K562 (cell line): ENCODE measurements around the gene SEPHS1. TPM values are rescaled to one million over a fixed set of nuclear protein-coding genes. Genes with fewer than 3 reads are reported as not detected.
A peak's percentile ranks its signal among the peaks of the same experiment; 100 is the strongest.

Experiments
- CHD4 ChIP-seq: fragments of 200-600 bp; sonication (generic); IDR thresholded peaks from 3 replicates; pipeline ENCODE4 v1.6.1; 2012; ENCODE audit warnings: low read depth, mild to moderate bottlenecking, mixed read lengths, low read length, inconsistent platforms; ENCODE audit not compliant: insufficient read depth, insufficient replicate concordance, poor library complexity, severe bottlenecking
- CREM ChIP-seq: IDR thresholded peaks from 2 replicates; pipeline ENCODE4 v1.6.1; 2014; ENCODE audit warnings: antibody characterized with exemption, low read depth
- GABPA ChIP-seq: fragments of 200-800 bp; sonication (Bioruptor generic); conservative IDR thresholded peaks from 2 replicates; pipeline ENCODE4 v1.6.1; 2016; ENCODE audit warnings: low read depth, missing genetic modification characterization, missing compliant biosample characterization
- KDM5B ChIP-seq: fragments of 200-600 bp; sonication (generic); IDR thresholded peaks from 2 replicates; pipeline ENCODE4 v1.6.1; 2012; ENCODE audit warnings: low read depth, mild to moderate bottlenecking, moderate library complexity, low read length, control low read depth, inconsistent platforms; ENCODE audit not compliant: insufficient replicate concordance
- NR2C2 ChIP-seq, 2 experiments: fragments of 200-800 bp in 1 of 2; sonication (Bioruptor generic) in 1 of 2; sonication (generic) in 1 of 2; formaldehyde crosslinking in 1 of 2; IDR thresholded peaks; 2 replicates each; pipeline versions ENCODE4 v1.6.1 to v1.8.0; 2016 to 2022; ENCODE audit warnings: mild to moderate bottlenecking in 1 of 2, missing compliant biosample characterization in 1 of 2, missing genetic modification characterization in 1 of 2, missing genetic modification reagents in 1 of 2
- polyA plus RNA-seq, 8 experiments: library from polyadenylated mRNA; depleted of rRNA in 4 of 8; stranded (reverse) in 5 of 8; unstranded in 3 of 8; fragments of >200 nt; fragmentation: Nextera tagmentation in 2 of 8; fragmentation: Illumina TruSeq in 1 of 8; extraction: Ambion mirVana in 2 of 8; extraction: Trizol in 1 of 8; gene quantifications; 2 replicates each; pipeline versions ENCODE4 v1.2.1 to v1.2.3, GENCODE V29; 2011 to 2014; ENCODE audit warnings: inconsistent platforms in 1 of 8, missing spikeins in 1 of 8
- total RNA-seq, 7 experiments: library from RNA; depleted of rRNA in 6 of 7; stranded (reverse); fragments of >200 nt in 6 of 7; fragmentation: Illumina TruSeq in 2 of 7; extraction: Trizol in 2 of 7; gene quantifications; 2 replicates each; pipeline versions ENCODE4 v1.2.1 to v1.2.3, GENCODE V29; 2011 to 2021; ENCODE audit warnings: low replicate concordance in 1 of 7
- TF ChIP-seq, protein P1 (sequence below): IDR thresholded peaks from 2 replicates; pipeline ENCODE4 v1.6.1; 2011; ENCODE audit warnings: borderline replicate concordance, low read depth, mild to moderate bottlenecking, moderate library complexity, low read length; ENCODE audit not compliant: insufficient read depth, poor library complexity, severe bottlenecking
- TF ChIP-seq, protein P2 (sequence below): fragments of 200-600 bp; sonication (generic); IDR thresholded peaks from one replicate; pipeline ENCODE4 v1.6.1; 2012; ENCODE audit warnings: mild to moderate bottlenecking, low read depth, low read length, inconsistent platforms
- TF ChIP-seq, protein P3 (sequence below): fragments of 450-650 bp; conservative IDR thresholded peaks from 2 replicates; pipeline ENCODE4 v1.6.1; 2016; ENCODE audit warnings: missing genetic modification characterization, low read depth, mild to moderate bottlenecking, missing compliant biosample characterization, moderate library complexity

The SEPHS1 gene
- total and polyA plus RNA-seq, 9 of the 15 experiments (the other 6 are each of a cell fraction or from before 2014, with no cell fraction given): 14.7 to 82.8 (median 41.8) TPM

DNA sequence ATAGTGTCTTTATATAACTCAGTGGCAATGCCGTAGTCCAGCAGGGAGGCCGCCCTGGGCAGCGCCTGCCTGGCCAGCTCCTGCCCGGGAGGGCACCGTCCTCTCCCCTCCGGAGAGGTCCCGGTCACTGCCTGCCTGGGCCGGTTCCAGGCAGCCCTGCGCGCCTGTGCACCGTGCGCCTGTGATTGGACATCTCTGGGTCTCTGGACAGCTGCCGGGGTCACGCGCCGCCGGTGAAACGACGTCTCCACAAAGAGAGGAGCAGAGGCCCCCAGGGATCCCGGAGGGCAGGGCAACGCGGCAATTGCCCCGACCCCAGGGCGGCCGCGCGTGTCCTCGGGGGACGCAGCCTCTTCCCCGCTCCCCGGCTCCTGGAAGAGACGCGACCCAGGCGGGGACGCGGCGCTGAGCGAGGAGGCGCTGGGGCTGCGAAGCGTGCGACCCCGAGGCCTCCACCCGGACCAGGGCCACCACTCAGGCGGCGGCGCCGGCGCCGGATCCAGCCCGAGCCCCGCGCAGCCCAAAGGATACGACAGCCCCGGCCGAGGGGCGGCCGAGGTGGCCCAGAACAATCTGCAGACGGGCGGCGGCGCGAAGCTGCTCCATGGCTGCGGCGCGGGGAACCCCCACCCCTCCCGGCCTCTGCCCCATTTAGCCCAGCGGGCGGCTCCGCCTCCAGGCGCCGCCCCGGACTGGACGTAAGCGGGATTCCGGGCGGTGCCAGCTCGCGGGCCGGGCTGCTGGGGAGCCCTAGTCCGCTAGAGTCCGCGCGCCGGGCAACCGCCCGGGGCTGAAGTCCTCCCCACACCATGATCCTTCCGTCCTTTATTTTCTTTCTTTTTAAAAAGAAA, 48.4 kb downstream of the SEPHS1 start, which contains the start of gene PHYH (continued):
- TF ChIP-seq, protein P1, sequence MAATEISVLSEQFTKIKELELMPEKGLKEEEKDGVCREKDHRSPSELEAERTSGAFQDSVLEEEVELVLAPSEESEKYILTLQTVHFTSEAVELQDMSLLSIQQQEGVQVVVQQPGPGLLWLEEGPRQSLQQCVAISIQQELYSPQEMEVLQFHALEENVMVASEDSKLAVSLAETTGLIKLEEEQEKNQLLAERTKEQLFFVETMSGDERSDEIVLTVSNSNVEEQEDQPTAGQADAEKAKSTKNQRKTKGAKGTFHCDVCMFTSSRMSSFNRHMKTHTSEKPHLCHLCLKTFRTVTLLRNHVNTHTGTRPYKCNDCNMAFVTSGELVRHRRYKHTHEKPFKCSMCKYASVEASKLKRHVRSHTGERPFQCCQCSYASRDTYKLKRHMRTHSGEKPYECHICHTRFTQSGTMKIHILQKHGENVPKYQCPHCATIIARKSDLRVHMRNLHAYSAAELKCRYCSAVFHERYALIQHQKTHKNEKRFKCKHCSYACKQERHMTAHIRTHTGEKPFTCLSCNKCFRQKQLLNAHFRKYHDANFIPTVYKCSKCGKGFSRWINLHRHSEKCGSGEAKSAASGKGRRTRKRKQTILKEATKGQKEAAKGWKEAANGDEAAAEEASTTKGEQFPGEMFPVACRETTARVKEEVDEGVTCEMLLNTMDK: no peak
- TF ChIP-seq, protein P2, sequence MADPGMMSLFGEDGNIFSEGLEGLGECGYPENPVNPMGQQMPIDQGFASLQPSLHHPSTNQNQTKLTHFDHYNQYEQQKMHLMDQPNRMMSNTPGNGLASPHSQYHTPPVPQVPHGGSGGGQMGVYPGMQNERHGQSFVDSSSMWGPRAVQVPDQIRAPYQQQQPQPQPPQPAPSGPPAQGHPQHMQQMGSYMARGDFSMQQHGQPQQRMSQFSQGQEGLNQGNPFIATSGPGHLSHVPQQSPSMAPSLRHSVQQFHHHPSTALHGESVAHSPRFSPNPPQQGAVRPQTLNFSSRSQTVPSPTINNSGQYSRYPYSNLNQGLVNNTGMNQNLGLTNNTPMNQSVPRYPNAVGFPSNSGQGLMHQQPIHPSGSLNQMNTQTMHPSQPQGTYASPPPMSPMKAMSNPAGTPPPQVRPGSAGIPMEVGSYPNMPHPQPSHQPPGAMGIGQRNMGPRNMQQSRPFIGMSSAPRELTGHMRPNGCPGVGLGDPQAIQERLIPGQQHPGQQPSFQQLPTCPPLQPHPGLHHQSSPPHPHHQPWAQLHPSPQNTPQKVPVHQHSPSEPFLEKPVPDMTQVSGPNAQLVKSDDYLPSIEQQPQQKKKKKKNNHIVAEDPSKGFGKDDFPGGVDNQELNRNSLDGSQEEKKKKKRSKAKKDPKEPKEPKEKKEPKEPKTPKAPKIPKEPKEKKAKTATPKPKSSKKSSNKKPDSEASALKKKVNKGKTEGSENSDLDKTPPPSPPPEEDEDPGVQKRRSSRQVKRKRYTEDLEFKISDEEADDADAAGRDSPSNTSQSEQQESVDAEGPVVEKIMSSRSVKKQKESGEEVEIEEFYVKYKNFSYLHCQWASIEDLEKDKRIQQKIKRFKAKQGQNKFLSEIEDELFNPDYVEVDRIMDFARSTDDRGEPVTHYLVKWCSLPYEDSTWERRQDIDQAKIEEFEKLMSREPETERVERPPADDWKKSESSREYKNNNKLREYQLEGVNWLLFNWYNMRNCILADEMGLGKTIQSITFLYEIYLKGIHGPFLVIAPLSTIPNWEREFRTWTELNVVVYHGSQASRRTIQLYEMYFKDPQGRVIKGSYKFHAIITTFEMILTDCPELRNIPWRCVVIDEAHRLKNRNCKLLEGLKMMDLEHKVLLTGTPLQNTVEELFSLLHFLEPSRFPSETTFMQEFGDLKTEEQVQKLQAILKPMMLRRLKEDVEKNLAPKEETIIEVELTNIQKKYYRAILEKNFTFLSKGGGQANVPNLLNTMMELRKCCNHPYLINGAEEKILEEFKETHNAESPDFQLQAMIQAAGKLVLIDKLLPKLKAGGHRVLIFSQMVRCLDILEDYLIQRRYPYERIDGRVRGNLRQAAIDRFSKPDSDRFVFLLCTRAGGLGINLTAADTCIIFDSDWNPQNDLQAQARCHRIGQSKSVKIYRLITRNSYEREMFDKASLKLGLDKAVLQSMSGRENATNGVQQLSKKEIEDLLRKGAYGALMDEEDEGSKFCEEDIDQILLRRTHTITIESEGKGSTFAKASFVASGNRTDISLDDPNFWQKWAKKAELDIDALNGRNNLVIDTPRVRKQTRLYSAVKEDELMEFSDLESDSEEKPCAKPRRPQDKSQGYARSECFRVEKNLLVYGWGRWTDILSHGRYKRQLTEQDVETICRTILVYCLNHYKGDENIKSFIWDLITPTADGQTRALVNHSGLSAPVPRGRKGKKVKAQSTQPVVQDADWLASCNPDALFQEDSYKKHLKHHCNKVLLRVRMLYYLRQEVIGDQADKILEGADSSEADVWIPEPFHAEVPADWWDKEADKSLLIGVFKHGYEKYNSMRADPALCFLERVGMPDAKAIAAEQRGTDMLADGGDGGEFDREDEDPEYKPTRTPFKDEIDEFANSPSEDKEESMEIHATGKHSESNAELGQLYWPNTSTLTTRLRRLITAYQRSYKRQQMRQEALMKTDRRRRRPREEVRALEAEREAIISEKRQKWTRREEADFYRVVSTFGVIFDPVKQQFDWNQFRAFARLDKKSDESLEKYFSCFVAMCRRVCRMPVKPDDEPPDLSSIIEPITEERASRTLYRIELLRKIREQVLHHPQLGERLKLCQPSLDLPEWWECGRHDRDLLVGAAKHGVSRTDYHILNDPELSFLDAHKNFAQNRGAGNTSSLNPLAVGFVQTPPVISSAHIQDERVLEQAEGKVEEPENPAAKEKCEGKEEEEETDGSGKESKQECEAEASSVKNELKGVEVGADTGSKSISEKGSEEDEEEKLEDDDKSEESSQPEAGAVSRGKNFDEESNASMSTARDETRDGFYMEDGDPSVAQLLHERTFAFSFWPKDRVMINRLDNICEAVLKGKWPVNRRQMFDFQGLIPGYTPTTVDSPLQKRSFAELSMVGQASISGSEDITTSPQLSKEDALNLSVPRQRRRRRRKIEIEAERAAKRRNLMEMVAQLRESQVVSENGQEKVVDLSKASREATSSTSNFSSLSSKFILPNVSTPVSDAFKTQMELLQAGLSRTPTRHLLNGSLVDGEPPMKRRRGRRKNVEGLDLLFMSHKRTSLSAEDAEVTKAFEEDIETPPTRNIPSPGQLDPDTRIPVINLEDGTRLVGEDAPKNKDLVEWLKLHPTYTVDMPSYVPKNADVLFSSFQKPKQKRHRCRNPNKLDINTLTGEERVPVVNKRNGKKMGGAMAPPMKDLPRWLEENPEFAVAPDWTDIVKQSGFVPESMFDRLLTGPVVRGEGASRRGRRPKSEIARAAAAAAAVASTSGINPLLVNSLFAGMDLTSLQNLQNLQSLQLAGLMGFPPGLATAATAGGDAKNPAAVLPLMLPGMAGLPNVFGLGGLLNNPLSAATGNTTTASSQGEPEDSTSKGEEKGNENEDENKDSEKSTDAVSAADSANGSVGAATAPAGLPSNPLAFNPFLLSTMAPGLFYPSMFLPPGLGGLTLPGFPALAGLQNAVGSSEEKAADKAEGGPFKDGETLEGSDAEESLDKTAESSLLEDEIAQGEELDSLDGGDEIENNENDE: no peak
- TF ChIP-seq CHD4 (no peak), CREM (peak; percentile 16; the same call in 1 of the 2 replicates), GABPA (tag) (peak; percentile 38; the same call in 1 of the 2 replicates), KDM5B (peak; percentile 71), NR2C2 (CRISPR knock-in tag; IDR thresholded peaks at IDR 0.05) (0 out of 2 replicates have a peak, but pooled peaks have one; percentile 13), NR2C2 (tag; IDR thresholded peaks at IDR 0.05) (peak; percentile 89)
- TF ChIP-seq, protein P3, sequence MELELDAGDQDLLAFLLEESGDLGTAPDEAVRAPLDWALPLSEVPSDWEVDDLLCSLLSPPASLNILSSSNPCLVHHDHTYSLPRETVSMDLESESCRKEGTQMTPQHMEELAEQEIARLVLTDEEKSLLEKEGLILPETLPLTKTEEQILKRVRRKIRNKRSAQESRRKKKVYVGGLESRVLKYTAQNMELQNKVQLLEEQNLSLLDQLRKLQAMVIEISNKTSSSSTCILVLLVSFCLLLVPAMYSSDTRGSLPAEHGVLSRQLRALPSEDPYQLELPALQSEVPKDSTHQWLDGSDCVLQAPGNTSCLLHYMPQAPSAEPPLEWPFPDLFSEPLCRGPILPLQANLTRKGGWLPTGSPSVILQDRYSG (tag): no peak
